Hippocampal formation (tissue), 2 donors: Measurements from ENCODE around the gene DHX30.
"Not testable (repeated sequence)": the region's sequence is repeated elsewhere in the genome, so short reads cannot be mapped to it uniquely, and the experiment has no call there.

Experiments used
- DNase-seq, 2 donors: peaks; one replicate each; lab custom pipeline; 2025; lab: John Stamatoyannopoulos, UW

DHX30 gene

DNA sequence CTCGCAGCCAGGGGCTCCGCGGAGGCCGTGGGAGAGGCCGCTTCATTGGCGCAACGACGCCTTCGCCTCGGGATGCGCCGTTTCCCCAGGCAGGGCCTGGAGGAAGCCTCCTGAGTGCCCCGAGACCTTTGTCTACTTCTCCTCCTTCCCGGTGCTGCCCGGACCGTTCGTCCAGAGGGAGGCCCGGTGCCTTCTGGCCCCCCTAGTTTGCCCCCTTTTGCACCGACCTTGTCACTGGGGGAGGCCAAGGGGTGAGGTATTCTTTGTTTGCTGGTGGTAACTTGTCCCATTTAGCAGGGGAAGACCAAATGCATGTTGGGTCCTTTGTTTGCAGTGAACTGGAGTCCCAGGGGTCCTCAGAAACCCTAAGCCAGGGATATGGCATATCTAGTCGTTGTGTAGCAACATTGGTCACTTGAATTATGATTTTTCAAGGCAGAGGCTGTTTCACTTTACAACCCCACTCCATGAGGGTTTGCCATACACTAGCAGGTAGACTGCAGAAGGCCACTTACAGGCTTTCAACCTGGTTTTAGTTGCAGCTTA is 615 bp downstream of the DHX30 start:
- no peak for DNase-seq

- no peak for DNase-seq
These were observed 1.6 kb downstream of the DHX30 start for GRCh38 chr3:47804577-47804976.

GRCh38 chr3:47813551-47814177 is 10.7 kb downstream of the DHX30 start:
- no peak for DNase-seq

DNA sequence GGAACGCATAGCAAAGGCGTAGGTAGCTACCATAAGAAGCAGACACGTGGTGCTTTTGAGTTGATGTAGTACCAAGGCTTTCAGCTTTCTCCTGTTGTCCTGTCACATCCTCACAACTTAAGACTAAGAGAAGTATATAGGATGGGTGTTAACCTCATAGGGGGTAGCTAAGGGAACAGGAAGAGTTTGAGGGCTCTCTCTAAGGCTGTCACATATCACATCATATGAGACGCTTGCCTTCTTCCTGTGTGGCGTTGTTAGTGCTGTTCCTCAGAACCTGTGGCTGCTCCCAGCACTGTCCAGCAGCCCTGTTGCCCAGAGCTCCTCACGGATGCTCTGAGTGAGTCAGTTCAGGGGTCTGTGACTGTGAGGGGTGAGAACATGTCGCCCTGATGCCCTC is 14.7 kb downstream of the DHX30 start:
- DNase-seq: no peak

DNA sequence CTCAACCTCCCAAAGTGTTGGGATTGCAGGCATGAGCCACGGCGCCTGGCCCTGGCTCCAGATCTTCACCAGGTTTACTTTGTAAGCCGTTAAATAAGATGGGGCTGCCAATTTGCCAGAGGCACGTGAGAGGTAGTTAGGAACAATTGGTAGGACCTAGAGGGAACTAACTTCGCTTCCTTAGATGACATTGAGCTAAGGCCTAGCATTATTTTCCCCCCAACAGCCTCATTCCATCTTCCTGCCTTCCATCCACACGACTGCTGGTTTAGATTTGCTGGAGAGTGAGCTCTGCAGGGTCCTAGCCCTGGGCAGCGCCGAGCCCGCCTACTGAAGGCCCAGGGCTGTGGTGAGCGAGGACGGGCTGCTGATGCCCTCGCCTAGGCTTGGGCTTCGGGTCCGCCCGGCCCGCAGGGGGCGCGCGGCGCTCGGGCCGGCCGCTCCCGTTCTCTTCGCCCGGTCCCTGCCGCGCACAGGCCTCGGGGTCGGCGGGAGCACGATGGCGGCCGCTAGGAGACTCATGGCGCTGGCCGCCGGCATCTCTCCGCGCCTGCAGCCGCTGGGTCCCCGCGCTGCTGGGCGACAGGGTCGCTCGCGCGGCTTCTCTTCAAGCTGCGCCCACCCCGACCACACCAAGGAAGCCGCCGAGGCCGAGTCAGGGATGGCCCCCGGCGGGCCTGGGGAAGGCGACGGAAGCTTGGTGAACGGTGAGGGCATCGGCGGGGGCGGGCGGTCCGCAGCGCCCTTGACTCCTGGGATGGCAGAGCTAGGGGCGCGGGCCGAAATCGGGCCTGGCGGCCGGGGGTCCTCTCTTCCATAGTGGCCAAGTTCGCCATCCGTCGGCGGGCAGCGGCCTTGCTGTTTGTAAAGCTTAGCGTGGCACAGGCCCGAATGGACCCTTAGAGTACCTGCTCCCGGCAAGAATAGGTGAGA is 21.9 kb downstream of the DHX30 start:
- DNase-seq: peak; percentile 76

DNA sequence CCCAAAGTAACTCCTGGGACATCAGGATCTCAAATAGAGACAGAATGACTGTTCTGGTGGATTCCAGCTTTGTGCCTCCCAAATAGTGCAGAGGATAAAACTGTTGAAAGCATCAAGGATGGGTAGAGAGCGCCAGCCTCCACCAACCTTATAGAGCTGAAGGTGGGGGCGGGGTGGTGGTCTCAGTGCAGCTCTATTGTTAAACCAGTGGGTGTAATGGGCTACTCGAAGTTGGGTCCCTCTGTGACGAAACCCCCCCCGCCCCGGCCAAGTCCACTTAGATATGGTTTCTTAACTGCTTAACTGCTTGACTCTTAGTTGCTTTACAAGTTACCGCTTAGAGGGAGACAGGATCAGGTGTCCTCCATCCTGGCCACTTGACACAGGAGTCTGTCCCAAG is 22.7 kb downstream of the DHX30 start:
- no peak for DNase-seq

DNA sequence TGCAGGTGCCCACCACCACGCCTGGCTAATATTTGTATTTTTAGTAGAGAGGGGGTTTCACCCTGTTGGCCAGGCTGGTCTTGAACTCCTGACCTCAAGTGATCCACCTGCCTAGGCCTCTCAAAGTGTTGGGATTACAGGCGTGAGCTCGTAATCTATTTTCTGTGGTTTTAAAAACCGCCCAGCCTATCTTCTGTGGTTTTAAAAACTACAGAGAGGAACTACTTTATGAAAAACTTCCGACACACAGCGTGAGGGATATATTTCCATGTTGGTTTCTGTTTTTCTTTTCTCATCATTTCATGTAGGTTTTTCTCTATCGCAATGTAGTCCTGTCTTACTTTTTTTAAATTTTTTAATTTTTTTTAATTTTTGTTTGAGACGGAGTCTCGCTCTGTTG is 26.5 kb downstream of the DHX30 start:
- DNase-seq: not testable (repeated sequence)

- DNase-seq: peak; percentile 21 to 26
These were observed 34.0 kb downstream of the DHX30 start for GRCh38 chr3:47836986-47837385.

- DNase-seq: no peak
These were observed 35.6 kb downstream of the DHX30 start for GRCh38 chr3:47838503-47838902.

GRCh38 chr3:47841786-47842349 is 38.9 kb downstream of the DHX30 start:
- DNase-seq: no peak

DNA sequence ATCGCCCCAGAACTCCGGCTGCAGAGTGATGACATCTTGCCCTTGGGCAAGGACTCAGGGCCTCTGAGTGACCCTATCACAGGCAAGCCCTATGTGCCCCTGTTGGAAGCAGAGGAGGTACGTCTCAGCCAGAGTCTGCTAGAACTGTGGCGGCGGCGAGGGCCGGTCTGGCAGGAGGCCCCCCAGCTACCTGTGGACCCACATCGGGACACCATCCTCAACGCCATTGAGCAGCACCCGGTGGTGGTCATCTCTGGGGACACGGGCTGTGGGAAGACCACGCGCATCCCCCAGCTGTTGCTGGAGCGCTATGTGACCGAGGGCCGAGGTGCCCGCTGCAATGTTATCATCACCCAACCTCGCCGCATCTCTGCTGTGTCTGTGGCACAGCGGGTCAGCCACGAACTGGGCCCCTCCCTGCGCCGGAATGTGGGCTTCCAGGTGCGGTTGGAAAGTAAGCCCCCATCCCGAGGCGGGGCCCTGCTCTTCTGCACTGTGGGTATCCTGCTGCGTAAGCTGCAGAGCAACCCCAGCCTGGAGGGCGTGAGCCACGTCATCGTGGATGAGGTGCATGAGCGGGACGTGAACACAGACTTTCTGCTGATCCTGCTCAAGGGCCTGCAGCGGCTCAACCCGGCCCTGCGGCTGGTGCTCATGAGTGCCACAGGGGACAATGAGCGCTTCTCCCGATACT is 43.4 kb downstream of the DHX30 start:
- DNase-seq: no peak

GRCh38 chr3:47846880-47847248 is 43.9 kb downstream of the DHX30 start:
- no peak for DNase-seq

DNA sequence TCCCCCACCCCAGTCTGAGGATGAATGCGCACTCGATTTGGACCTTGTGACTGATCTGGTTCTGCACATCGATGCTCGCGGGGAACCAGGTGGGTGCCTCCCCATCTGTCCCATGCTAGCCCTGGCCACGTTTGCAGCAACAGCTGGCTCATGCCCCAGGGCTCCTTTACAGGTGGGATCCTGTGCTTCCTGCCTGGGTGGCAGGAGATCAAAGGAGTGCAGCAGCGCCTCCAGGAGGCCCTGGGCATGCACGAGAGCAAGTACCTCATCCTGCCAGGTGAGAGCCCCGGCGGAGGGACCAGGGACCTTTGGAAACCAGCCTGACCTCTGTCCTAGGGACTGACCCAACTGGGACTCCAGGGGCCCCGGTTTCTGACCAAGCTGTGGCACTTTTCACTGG is 44.3 kb downstream of the DHX30 start:
- no peak for DNase-seq

GRCh38 chr3:47847801-47848518 is 45.0 kb downstream of the DHX30 start:
- no peak for DNase-seq

DNA sequence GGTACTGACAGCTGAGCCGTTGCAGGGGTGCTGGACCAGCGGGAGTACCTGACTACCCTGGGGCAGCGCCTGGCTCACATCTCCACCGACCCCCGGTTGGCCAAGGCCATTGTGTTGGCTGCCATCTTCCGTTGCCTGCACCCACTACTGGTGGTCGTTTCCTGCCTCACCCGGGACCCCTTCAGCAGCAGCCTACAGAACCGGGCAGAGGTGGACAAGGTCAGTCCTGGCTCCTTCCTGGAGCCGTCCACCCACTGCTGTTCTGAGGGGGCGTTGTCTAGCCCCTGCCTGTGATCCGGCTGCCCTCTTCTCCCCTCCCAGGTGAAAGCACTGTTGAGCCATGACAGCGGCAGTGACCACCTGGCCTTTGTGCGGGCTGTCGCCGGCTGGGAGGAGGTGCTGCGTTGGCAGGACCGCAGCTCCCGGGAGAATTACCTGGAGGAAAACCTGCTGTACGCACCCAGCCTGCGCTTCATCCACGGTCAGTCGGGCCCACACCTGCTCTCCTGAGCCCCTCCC is 45.7 kb downstream of the DHX30 start:
- DNase-seq: no peak

DNA sequence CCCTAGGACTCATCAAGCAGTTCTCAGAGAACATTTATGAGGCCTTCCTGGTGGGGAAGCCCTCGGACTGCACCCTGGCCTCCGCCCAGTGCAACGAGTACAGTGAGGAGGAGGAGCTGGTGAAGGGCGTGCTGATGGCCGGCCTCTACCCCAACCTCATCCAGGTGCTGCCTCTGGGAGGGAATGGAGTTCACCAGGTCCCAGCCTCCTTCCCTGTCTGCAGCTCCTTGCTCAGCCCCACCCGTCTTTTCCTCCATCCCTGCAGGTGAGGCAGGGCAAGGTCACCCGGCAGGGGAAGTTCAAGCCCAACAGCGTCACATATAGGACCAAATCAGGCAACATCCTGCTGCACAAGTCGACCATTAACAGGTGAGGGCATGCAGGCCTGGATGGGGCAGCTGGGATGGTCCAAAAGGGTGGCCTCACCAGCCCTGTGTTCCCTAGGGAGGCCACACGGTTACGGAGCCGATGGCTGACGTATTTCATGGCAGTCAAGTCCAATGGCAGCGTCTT is 46.3 kb downstream of the DHX30 start:
- DNase-seq: no peak

- DNase-seq: no peak
These were observed 47.0 kb downstream of the DHX30 start for GRCh38 chr3:47849699-47850563.

DNA sequence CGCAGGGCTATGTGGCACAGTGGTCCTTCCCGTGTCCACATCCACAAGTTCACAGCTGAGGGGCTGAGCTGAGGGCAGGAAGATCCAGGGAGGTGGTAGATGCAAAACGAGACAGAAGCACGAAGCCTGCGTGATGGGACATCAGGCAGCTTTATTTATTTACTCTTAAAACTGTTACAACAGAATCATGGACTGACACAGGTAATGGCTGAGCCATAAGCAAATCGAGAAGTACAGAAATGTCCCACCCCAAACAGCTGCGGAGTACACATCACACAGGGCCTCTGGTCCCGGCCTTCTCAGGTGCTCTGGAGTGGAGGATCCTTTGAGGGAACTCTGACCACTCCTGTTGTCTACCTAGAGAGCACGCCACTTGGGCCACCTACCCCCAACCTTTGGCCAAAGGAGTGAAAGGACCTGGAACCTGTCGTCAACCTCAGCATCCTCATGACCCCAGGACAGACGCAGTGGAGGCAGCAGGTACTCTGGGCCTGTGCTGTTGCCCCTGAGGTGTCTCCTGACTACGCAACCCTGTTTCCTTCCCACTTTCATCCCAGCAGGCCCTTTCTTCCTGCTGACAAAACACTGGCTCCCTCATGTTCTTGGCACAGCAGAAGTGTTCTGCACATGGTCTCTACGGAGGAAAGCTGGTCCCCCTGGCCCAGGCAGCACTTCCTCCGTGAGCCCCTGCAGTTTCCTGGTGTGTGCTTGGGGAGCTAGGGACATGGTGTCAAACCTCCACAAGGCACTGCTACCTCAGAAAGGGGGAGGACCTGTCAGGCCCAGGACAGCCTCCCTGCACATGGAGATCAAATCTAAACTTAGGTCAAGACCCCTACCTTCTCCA is 47.8 kb downstream of the DHX30 start:
- no peak for DNase-seq
